SK-N-SH treated with all-trans-retinoic acid at 6 μM for 48 hours (cell line): ENCODE results near the gene HS3ST3B1.

ENCODE experiments used
- ATAC-seq: fragments of 200-7000 bp; cut with Tn5 transposase; 3 replicates; pipeline ENCODE4 v1.9.1; 2020; ENCODE audit warnings: mild to moderate bottlenecking, moderate library complexity
- ARNTL ChIP-seq: fragments of 450-650 bp; formaldehyde crosslinking; IDR thresholded peaks from 2 replicates; pipeline ENCODE4 v1.5.0; 2020; ENCODE audit warnings: low read depth, mild to moderate bottlenecking, moderate library complexity, borderline replicate concordance
- BACH2 ChIP-seq: fragments of 250-450 bp; sonication (Bioruptor Pico); IDR thresholded peaks from 2 replicates; pipeline ENCODE4 v1.9.0; 2021; ENCODE audit warnings: mild to moderate bottlenecking, borderline replicate concordance
- CREB5 ChIP-seq: fragments of 250-450 bp; sonication (Bioruptor Pico); IDR thresholded peaks from 2 replicates; pipeline ENCODE4 v1.5.1; 2020; ENCODE audit warnings: low read depth, mild to moderate bottlenecking, moderate library complexity
- ESRRG ChIP-seq: fragments of 250-450 bp; sonication (Bioruptor Pico); IDR thresholded peaks from 2 replicates; pipeline ENCODE4 v1.6.1; 2021; ENCODE audit warnings: mild to moderate bottlenecking
- GLIS3 ChIP-seq: fragments of 250-450 bp; sonication (Bioruptor Pico); IDR thresholded peaks from 2 replicates; pipeline ENCODE4 v1.5.0; 2020; ENCODE audit warnings: mild to moderate bottlenecking, moderate library complexity
- ISL1 ChIP-seq: fragments of 250-450 bp; sonication (Bioruptor Pico); IDR thresholded peaks from 2 replicates; pipeline ENCODE4 v2.1.2; 2022; ENCODE audit warnings: mild to moderate bottlenecking, moderate library complexity
- OSR1 ChIP-seq: fragments of 250-450 bp; sonication (Bioruptor Pico); IDR thresholded peaks from 2 replicates; pipeline ENCODE4 v1.8.0; 2022; ENCODE audit warnings: moderate library complexity, mild to moderate bottlenecking, inconsistent platforms
- POU6F1 ChIP-seq: fragments of 250-450 bp; sonication (Bioruptor Pico); IDR thresholded peaks from 2 replicates; pipeline ENCODE4 v1.8.0; 2021; ENCODE audit warnings: low read depth, mild to moderate bottlenecking, moderate library complexity, borderline replicate concordance
- PPARA ChIP-seq: fragments of 250-450 bp; sonication (Bioruptor Pico); IDR thresholded peaks from 2 replicates; pipeline ENCODE4 v1.5.0; 2020; ENCODE audit warnings: mild to moderate bottlenecking, borderline replicate concordance
- RARB ChIP-seq: fragments of 250-450 bp; sonication (Bioruptor Pico); IDR thresholded peaks from 2 replicates; pipeline ENCODE4 v1.8.0; 2021; ENCODE audit warnings: mild to moderate bottlenecking, moderate library complexity
- SNAI2 ChIP-seq: fragments of 250-450 bp; sonication (Bioruptor Pico); IDR thresholded peaks from 2 replicates; pipeline ENCODE4 v1.5.0; 2020; ENCODE audit warnings: mild to moderate bottlenecking, moderate library complexity
- TCF4 ChIP-seq: fragments of 250-450 bp; sonication (Bioruptor Pico); IDR thresholded peaks from 2 replicates; pipeline ENCODE4 v1.8.0; 2021; ENCODE audit warnings: mild to moderate bottlenecking, moderate library complexity, borderline replicate concordance
- TSHZ2 ChIP-seq: fragments of 250-450 bp; sonication (Bioruptor Pico); IDR thresholded peaks from 2 replicates; pipeline ENCODE4 v1.5.0; 2020; ENCODE audit warnings: mild to moderate bottlenecking, moderate library complexity
- ZC3H10 ChIP-seq: fragments of 250-450 bp; sonication (Bioruptor Pico); IDR thresholded peaks from 2 replicates; pipeline ENCODE4 v1.5.1; 2021; ENCODE audit warnings: mild to moderate bottlenecking, moderate library complexity
- ZFP3 ChIP-seq: fragments of 250-450 bp; sonication (Bioruptor Pico); IDR thresholded peaks from 2 replicates; pipeline ENCODE4 v1.5.0; 2020; ENCODE audit warnings: mild to moderate bottlenecking, moderate library complexity
- ZFP30 ChIP-seq: fragments of 450-650 bp; formaldehyde crosslinking; IDR thresholded peaks from 2 replicates; pipeline ENCODE4 v1.5.0; 2022; ENCODE audit warnings: mild to moderate bottlenecking, moderate library complexity
- ZNF565 ChIP-seq: fragments of 450-650 bp; formaldehyde crosslinking; conservative IDR thresholded peaks from 2 replicates; pipeline ENCODE4 v1.5.0; 2020; ENCODE audit warnings: low read depth, mild to moderate bottlenecking, moderate library complexity
- ZNF70 ChIP-seq: fragments of 450-650 bp; formaldehyde crosslinking; IDR thresholded peaks from 2 replicates; pipeline ENCODE4 v1.5.0; 2020; ENCODE audit warnings: mild to moderate bottlenecking, moderate library complexity
- ZNF8 ChIP-seq: fragments of 450-650 bp; formaldehyde crosslinking; IDR thresholded peaks from 2 replicates; pipeline ENCODE4 v1.5.0; 2020; ENCODE audit warnings: mild to moderate bottlenecking, moderate library complexity
- TF ChIP-seq, protein P1 (sequence below): fragments of 250-450 bp; sonication (Bioruptor Pico); IDR thresholded peaks from 2 replicates; pipeline ENCODE4 v1.8.0; 2020; ENCODE audit warnings: mild to moderate bottlenecking, moderate library complexity, borderline replicate concordance

The HS3ST3B1 gene

GRCh38 chr17:14351493-14351892, 50.6 kb downstream of the HS3ST3B1 start (continued):
- TF ChIP-seq, protein P1, sequence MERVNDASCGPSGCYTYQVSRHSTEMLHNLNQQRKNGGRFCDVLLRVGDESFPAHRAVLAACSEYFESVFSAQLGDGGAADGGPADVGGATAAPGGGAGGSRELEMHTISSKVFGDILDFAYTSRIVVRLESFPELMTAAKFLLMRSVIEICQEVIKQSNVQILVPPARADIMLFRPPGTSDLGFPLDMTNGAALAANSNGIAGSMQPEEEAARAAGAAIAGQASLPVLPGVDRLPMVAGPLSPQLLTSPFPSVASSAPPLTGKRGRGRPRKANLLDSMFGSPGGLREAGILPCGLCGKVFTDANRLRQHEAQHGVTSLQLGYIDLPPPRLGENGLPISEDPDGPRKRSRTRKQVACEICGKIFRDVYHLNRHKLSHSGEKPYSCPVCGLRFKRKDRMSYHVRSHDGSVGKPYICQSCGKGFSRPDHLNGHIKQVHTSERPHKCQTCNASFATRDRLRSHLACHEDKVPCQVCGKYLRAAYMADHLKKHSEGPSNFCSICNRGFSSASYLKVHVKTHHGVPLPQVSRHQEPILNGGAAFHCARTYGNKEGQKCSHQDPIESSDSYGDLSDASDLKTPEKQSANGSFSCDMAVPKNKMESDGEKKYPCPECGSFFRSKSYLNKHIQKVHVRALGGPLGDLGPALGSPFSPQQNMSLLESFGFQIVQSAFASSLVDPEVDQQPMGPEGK = no peak
- TF ChIP-seq ZNF70 (CRISPR knock-in tag) = no peak
- TF ChIP-seq ZFP30 = no peak
- TF ChIP-seq GLIS3 (CRISPR knock-in tag) = no peak
- no peak for TF ChIP-seq RARB
- TF ChIP-seq ZNF565 (CRISPR knock-in tag) = no peak
- TF ChIP-seq CREB5 = no peak
- no peak for TF ChIP-seq POU6F1 (CRISPR knock-in tag)

DNA sequence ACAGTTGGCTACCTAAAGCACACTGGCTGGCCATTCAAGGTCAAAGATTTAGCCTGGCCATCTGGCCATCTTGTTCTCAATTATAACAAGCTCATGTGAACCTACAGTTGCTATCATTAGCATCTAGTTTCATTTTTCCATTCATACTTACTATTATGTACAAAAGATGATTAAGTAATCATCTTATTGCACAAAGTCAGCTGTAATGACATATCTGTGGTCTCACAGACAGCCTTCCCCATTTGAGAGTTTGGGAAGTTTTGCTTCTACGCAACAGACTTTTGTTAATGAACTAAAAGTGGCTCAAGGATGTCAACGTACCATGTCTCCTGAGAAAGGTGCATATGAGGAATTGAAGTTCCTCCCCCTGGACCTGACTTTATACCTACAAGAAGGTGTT, 51.3 kb downstream of the HS3ST3B1 start:
- ATAC-seq = no peak
- TF ChIP-seq ESRRG (no peak), ZFP3 (no peak), RARB (no peak), GLIS3 (CRISPR knock-in tag) (no peak), ARNTL (CRISPR knock-in tag) (no peak), PPARA (CRISPR knock-in tag) (no peak), OSR1 (CRISPR knock-in tag) (no peak), POU6F1 (CRISPR knock-in tag) (no peak), ISL1 (CRISPR knock-in tag) (no peak), BACH2 (CRISPR knock-in tag) (no peak), TCF4 (CRISPR knock-in tag) (no peak), SNAI2 (CRISPR knock-in tag) (no peak), ZNF8 (CRISPR knock-in tag) (no peak), ZC3H10 (no peak), TSHZ2 (CRISPR knock-in tag) (no peak), ZFP30 (no peak)
- TF ChIP-seq, protein P1 = no peak

DNA sequence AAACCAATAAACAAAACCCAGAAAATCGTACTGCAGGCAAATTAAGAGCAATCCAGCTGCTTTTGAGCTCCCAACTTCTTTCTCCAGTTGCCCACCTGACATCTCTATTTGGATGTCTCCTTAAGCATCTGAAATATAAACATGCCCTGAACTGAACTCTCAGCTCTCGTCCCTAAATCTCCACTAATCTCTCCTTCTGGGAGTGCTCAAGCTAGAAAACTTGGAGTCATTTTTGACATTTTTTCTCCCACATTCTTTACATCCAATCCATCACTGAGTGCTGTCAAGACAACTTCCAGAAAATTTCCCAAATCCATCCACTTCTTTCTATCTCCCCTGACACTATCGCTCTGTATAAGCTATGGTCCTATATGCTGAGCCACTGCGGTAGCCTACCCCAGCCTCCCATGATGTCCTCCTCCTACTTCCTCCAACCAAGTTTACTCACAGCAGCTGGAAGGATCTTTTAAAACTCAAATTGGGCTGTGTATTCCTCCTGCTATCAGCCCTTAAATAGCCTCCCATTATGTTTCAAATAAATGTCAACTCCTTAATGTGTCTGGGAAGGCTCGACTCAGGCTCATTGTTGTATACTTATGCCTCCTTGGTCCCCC, 53.1 kb downstream of the HS3ST3B1 start:
- ATAC-seq = no peak
- TF ChIP-seq ESRRG = no peak
- TF ChIP-seq ZC3H10 = no peak
- no peak for TF ChIP-seq TCF4 (CRISPR knock-in tag)
- TF ChIP-seq RARB = no peak
- TF ChIP-seq TSHZ2 (CRISPR knock-in tag) = no peak
- TF ChIP-seq ISL1 (CRISPR knock-in tag) = no peak
- TF ChIP-seq ZFP3 = no peak
- no peak for TF ChIP-seq BACH2 (CRISPR knock-in tag)
- TF ChIP-seq CREB5 = no peak
- TF ChIP-seq OSR1 (CRISPR knock-in tag) = no peak
